ENCODE data around the gene ERLIN1.

The ERLIN1 gene

GRCh38 chr10:100114460-100114859 is 71.4 kb downstream of the ERLIN1 start:
- Histone ChIP-seq H4K8ac (ENCODE audit: low read depth, low read length) (no peak overlapping the region), H2BK15ac (ENCODE audit: low read length) (no peak overlapping the region), H3K18ac (ENCODE audit: low read length) (no peak overlapping the region), H3K4me3 (ENCODE audit: low read length in 2 of 2) (no peak overlapping the region), H3K36me3 (replicated peaks in 1 of 2; ENCODE audit: control insufficient read depth in 2 of 2, insufficient read depth in 2 of 2, low read length in 2 of 2) (no peaks in the 10 kb centered on the region), H2BK5ac (ENCODE audit: low read length) (no peak overlapping the region), H3K4me2 (ENCODE audit: insufficient read depth, low read length, poor library complexity, severe bottlenecking) (no peak overlapping the region), H3K9me3 (replicated peaks in 1 of 2; ENCODE audit: control insufficient read depth in 2 of 2, insufficient read depth in 1 of 2, low read depth in 1 of 2, low read length in 2 of 2) (no peaks in the 10 kb centered on the region), H3K4me1 (ENCODE audit: control insufficient read depth in 2 of 2, insufficient read depth in 1 of 2, low read depth in 1 of 2, low read length in 2 of 2) (no peaks in the 10 kb centered on the region), H3K27me3 (ENCODE audit: control insufficient read depth in 3 of 3, insufficient read depth in 3 of 3, low read depth in 1 of 3, low read length in 3 of 3) (peaks cover 0 to 16% (median 0%) of the 10 kb centered on the region in 3 experiments), H3K9ac (ENCODE audit: low read depth, low read length, poor library complexity) (no peak overlapping the region), H2AK5ac (ENCODE audit: low read depth, low read length) (no peak overlapping the region), H2BK120ac (ENCODE audit: low read depth, low read length) (no peak overlapping the region), H2BK12ac (ENCODE audit: low read length) (no peak overlapping the region), H3K79me1 (ENCODE audit: low read depth, low read length) (no peaks in the 10 kb centered on the region), H3K14ac (ENCODE audit: low read length) (no peak overlapping the region), H3K4ac (ENCODE audit: low read length) (no peak overlapping the region), H2AFZ (ENCODE audit: low read length) (no peak overlapping the region), H3K23ac (ENCODE audit: low read depth, low read length, poor library complexity) (no peak overlapping the region), H3K27ac (replicated peaks; ENCODE audit: low read length) (no peak overlapping the region), H4K91ac (ENCODE audit: low read depth, low read length, poor library complexity) (no peak overlapping the region)
- no CpG with 5 or more reads among the region's 13 CpGs for WGBS, 2 donors (ENCODE audit: extremely low coverage in 2 of 2, insufficient read length in 2 of 2, insufficient replicate concordance in 1 of 2)
- no peak for DNase-seq (ENCODE audit: low spot score)

GRCh38 chr10:100109670-100110069 is 76.2 kb downstream of the ERLIN1 start:
- Histone ChIP-seq H3K14ac (ENCODE audit: low read length) (no peak overlapping the region), H3K4me2 (ENCODE audit: insufficient read depth, low read length, poor library complexity, severe bottlenecking) (no peak overlapping the region), H3K79me1 (ENCODE audit: low read depth, low read length) (no peaks in the 10 kb centered on the region), H3K36me3 (replicated peaks in 1 of 2; ENCODE audit: control insufficient read depth in 2 of 2, insufficient read depth in 2 of 2, low read length in 2 of 2) (no peaks in the 10 kb centered on the region), H3K18ac (ENCODE audit: low read length) (no peak overlapping the region), H3K23ac (ENCODE audit: low read depth, low read length, poor library complexity) (no peak overlapping the region), H3K9ac (ENCODE audit: low read depth, low read length, poor library complexity) (no peak overlapping the region), H3K4me1 (ENCODE audit: control insufficient read depth in 2 of 2, insufficient read depth in 1 of 2, low read depth in 1 of 2, low read length in 2 of 2) (no peaks in the 10 kb centered on the region), H3K4me3 (ENCODE audit: low read length in 2 of 2) (no peak overlapping the region), H2BK120ac (ENCODE audit: low read depth, low read length) (no peak overlapping the region), H2AFZ (ENCODE audit: low read length) (no peak overlapping the region), H3K27ac (replicated peaks; ENCODE audit: low read length) (no peak overlapping the region), H2BK5ac (ENCODE audit: low read length) (no peak overlapping the region), H2BK15ac (ENCODE audit: low read length) (no peak overlapping the region), H2AK5ac (ENCODE audit: low read depth, low read length) (no peak overlapping the region), H3K9me3 (replicated peaks in 1 of 2; ENCODE audit: control insufficient read depth in 2 of 2, insufficient read depth in 1 of 2, low read depth in 1 of 2, low read length in 2 of 2) (no peaks in the 10 kb centered on the region), H4K8ac (ENCODE audit: low read depth, low read length) (no peak overlapping the region), H2BK12ac (ENCODE audit: low read length) (no peak overlapping the region), H3K27me3 (ENCODE audit: control insufficient read depth in 3 of 3, insufficient read depth in 3 of 3, low read depth in 1 of 3, low read length in 3 of 3) (peaks cover 0 to 6% (median 0%) of the 10 kb centered on the region in 3 experiments), H4K91ac (ENCODE audit: low read depth, low read length, poor library complexity) (no peak overlapping the region), H3K4ac (ENCODE audit: low read length) (no peak overlapping the region)
- DNase-seq (ENCODE audit: low spot score): no peak
- WGBS, 2 donors (ENCODE audit: extremely low coverage in 2 of 2, insufficient read length in 2 of 2, insufficient replicate concordance in 1 of 2): no CpG with 5 or more reads among the region's 3 CpGs

GRCh38 chr10:100106865-100107264 is 79.0 kb downstream of the ERLIN1 start:
- H2BK5ac ChIP-seq (ENCODE audit: low read length): no peak overlapping the region
- H3K36me3 ChIP-seq (replicated peaks in 1 of 2; ENCODE audit: control insufficient read depth in 2 of 2, insufficient read depth in 2 of 2, low read length in 2 of 2): no peaks in the 10 kb centered on the region
- no peak for DNase-seq (ENCODE audit: low spot score)
- H3K27ac ChIP-seq (replicated peaks; ENCODE audit: low read length): no peak overlapping the region
- H4K91ac ChIP-seq (ENCODE audit: low read depth, low read length, poor library complexity): no peak overlapping the region
- peaks cover 0 to 2% of the 10 kb centered on the region in 2 donors for H3K9me3 ChIP-seq (replicated peaks in 1 of 2; ENCODE audit: control insufficient read depth in 2 of 2, insufficient read depth in 1 of 2, low read depth in 1 of 2, low read length in 2 of 2)
- H3K4me3 ChIP-seq (ENCODE audit: low read length in 2 of 2): peak overlapping the region in 1 of 2 donors; percentile 46
- H3K4ac ChIP-seq (ENCODE audit: low read length): no peak overlapping the region
- H2AK5ac ChIP-seq (ENCODE audit: low read depth, low read length): no peak overlapping the region
- H3K79me1 ChIP-seq (ENCODE audit: low read depth, low read length): no peaks in the 10 kb centered on the region
- no peak overlapping the region for H2BK12ac ChIP-seq (ENCODE audit: low read length)
- H3K14ac ChIP-seq (ENCODE audit: low read length): no peak overlapping the region
- H2AFZ ChIP-seq (ENCODE audit: low read length): no peak overlapping the region
- H3K18ac ChIP-seq (ENCODE audit: low read length): no peak overlapping the region
- no peaks in the 10 kb centered on the region for H3K27me3 ChIP-seq (ENCODE audit: control insufficient read depth in 3 of 3, insufficient read depth in 3 of 3, low read depth in 1 of 3, low read length in 3 of 3)
- no CpG with 5 or more reads among the region's 11 CpGs for WGBS, 2 donors (ENCODE audit: extremely low coverage in 2 of 2, insufficient read length in 2 of 2, insufficient replicate concordance in 1 of 2)
- no peak overlapping the region for H3K23ac ChIP-seq (ENCODE audit: low read depth, low read length, poor library complexity)
- H3K9ac ChIP-seq (ENCODE audit: low read depth, low read length, poor library complexity): no peak overlapping the region
- no peak overlapping the region for H3K4me2 ChIP-seq (ENCODE audit: insufficient read depth, low read length, poor library complexity, severe bottlenecking)
- no peak overlapping the region for H2BK120ac ChIP-seq (ENCODE audit: low read depth, low read length)
- no peak overlapping the region for H4K8ac ChIP-seq (ENCODE audit: low read depth, low read length)
- no peaks in the 10 kb centered on the region for H3K4me1 ChIP-seq (ENCODE audit: control insufficient read depth in 2 of 2, insufficient read depth in 1 of 2, low read depth in 1 of 2, low read length in 2 of 2)
- H2BK15ac ChIP-seq (ENCODE audit: low read length): no peak overlapping the region

- Histone ChIP-seq H2BK5ac (ENCODE audit: low read length) (no peak overlapping the region), H3K4me3 (ENCODE audit: low read length in 2 of 2) (no peak overlapping the region), H3K14ac (ENCODE audit: low read length) (no peak overlapping the region), H2BK120ac (ENCODE audit: low read depth, low read length) (no peak overlapping the region), H3K36me3 (replicated peaks in 1 of 2; ENCODE audit: control insufficient read depth in 2 of 2, insufficient read depth in 2 of 2, low read length in 2 of 2) (no peaks in the 10 kb centered on the region), H2AFZ (ENCODE audit: low read length) (no peak overlapping the region), H3K79me1 (ENCODE audit: low read depth, low read length) (no peaks in the 10 kb centered on the region), H3K27me3 (ENCODE audit: control insufficient read depth in 3 of 3, insufficient read depth in 3 of 3, low read depth in 1 of 3, low read length in 3 of 3) (peaks cover 0 to 3% (median 0%) of the 10 kb centered on the region in 3 experiments), H3K18ac (ENCODE audit: low read length) (no peak overlapping the region), H2BK12ac (ENCODE audit: low read length) (no peak overlapping the region), H2AK5ac (ENCODE audit: low read depth, low read length) (no peak overlapping the region), H4K8ac (ENCODE audit: low read depth, low read length) (no peak overlapping the region), H3K4ac (ENCODE audit: low read length) (no peak overlapping the region), H3K23ac (ENCODE audit: low read depth, low read length, poor library complexity) (no peak overlapping the region), H2BK15ac (ENCODE audit: low read length) (no peak overlapping the region), H3K4me2 (ENCODE audit: insufficient read depth, low read length, poor library complexity, severe bottlenecking) (no peak overlapping the region), H3K9me3 (replicated peaks in 1 of 2; ENCODE audit: control insufficient read depth in 2 of 2, insufficient read depth in 1 of 2, low read depth in 1 of 2, low read length in 2 of 2) (peaks cover 0 to 2% of the 10 kb centered on the region in 2 donors), H4K91ac (ENCODE audit: low read depth, low read length, poor library complexity) (no peak overlapping the region), H3K27ac (replicated peaks; ENCODE audit: low read length) (no peak overlapping the region), H3K9ac (ENCODE audit: low read depth, low read length, poor library complexity) (no peak overlapping the region), H3K4me1 (ENCODE audit: control insufficient read depth in 2 of 2, insufficient read depth in 1 of 2, low read depth in 1 of 2, low read length in 2 of 2) (no peaks in the 10 kb centered on the region)
- no peak for DNase-seq (ENCODE audit: low spot score)
- no CpG with 5 or more reads among the region's 5 CpGs for WGBS, 2 donors (ENCODE audit: extremely low coverage in 2 of 2, insufficient read length in 2 of 2, insufficient replicate concordance in 1 of 2)
Observed at GRCh38 chr10:100104300-100104699, 81.5 kb downstream of the ERLIN1 start.

All from neuronal stem cell (in vitro differentiated cells).